Stimulated activated CD8-positive, alpha-beta memory T cell treated with anti-CD3 and anti-CD28 coated beads, Interleukin-4, amount 100 ng/mL, for 1 hour (primary cell): ENCODE data around the gene MEA1.

Source experiments
- DNase-seq, 2 donors: peaks; one replicate each; pipeline ENCODE4 v3.0.0-alpha.2; 2020; ENCODE audit warnings: low read depth in 2 of 2, low spot score in 1 of 2

MEA1 gene

GRCh38 chr6:42978487-42978838, 35.3 kb downstream of the MEA1 start:
- no peak for DNase-seq

DNA sequence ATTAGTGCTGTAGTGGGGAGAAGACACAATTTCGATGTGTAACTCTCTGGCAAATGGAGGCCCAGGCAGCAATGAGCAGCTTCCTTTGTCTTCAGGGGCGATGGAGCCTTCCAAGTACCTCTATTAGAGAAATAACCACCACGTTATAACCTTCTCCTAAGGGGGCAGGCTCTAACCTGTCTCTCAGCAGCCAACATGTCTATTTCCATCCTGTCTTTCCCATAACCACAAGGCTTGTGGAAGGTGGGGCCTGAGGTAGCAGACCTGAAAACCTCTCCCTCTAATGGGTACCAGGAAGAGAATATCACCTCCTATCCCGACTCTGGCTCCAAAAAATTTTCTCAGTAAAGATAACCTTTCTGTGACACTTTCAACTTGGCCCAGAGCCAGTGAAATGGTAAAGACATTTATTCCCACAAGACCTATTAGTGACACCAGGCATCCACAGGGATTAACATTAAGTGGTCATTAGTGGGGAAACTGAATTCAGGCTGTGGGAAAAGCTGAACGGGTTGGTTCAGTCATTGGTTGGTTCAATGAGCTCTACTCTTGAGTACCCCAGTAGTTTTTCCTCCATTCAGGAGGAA, 38.7 kb downstream of the MEA1 start:
- no peak for DNase-seq

GRCh38 chr6:42973926-42974325, 39.8 kb downstream of the MEA1 start:
- DNase-seq = no peak

DNA sequence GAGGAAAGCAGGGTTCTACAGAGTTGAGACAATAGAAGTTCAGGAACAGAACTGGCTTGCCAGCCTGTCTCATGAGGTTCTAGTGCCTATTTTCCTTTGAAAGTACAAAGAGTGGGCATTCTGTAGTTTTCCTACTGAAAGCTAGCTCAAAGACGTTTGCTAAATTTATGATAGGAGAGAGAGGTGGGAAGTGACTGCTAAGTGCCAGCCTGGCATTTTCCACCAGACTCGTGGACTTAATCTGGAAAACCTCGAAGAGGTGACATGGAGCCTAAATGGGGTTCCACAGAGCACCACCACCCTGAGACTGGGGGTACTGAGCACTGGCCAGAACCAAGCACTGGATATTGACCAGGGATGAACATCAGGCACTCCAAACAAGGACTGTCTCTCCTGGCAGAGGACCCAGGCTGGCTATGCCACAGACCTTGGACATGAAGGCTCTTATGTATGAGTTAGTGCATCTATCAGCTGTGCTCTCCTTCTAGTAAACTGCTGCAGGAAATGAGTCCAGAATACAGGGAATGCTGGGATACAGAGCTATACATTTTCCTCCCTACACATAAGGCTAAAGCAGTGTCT, 41.9 kb downstream of the MEA1 start:
- DNase-seq = no peak

GRCh38 chr6:42970871-42971612, 42.7 kb downstream of the MEA1 start:
- DNase-seq = no peak

- no peak for DNase-seq
Observed at GRCh38 chr6:42969934-42970333, 43.8 kb downstream of the MEA1 start.

- no peak for DNase-seq
Observed at GRCh38 chr6:42969431-42969830, 44.3 kb downstream of the MEA1 start.

DNA sequence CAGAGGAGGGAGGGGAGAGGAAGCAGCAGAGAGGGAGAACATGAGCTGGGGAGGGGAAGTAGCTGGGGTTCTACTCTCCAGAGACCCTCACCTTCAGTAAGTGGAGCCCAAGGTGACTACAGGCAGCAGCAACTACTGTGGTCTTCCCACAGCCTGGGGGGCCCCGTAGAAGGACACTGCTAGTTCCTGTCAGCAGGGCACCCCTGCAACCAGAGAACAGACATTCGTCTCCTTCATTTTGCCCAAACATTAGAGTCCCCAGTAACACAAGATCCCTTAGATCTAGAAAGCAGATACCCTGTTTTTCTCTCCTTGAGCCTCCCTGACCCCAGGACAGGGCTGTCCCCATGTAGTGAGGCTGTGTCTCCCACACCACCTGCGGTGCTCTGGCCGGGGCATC, 45.0 kb downstream of the MEA1 start:
- DNase-seq = no peak

DNA sequence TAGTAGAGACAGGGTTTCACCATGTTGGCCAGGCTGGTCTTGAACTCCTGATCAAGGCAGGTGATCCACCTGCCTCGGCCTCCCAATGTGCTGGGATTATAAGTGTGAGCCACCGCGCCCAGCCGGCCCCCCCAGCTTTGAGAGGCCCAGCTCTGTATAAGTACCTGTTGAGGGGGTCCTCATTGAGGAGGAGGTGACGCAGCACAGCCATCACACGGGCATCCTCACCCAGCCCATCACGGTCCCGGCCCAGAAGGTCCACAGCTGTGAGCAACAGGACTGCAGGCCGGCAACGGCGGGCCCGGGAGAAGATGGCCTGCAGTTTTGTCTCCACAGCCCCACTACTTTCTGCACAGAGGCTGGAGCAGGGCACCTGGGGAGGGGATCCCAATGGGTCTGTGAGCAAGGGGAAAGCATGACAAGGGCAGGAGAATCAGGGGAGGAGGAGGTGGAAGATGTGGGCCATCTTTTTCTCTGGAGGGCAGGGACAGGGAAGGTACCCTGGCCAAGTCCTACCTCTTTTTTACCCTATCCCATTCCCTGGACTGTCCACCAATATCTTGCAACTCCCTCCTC, 45.5 kb downstream of the MEA1 start:
- DNase-seq = no peak

- no peak for DNase-seq
Observed at GRCh38 chr6:42967228-42967627, 46.5 kb downstream of the MEA1 start.

- DNase-seq = no peak
Observed at GRCh38 chr6:42966571-42966970, 47.2 kb downstream of the MEA1 start.

- no peak for DNase-seq
Observed at GRCh38 chr6:42963855-42964605, 49.7 kb downstream of the MEA1 start.

GRCh38 chr6:42963179-42963854, 50.4 kb downstream of the MEA1 start:
- no peak for DNase-seq

GRCh38 chr6:42962502-42963178, 51.1 kb downstream of the MEA1 start:
- DNase-seq = no peak

DNA sequence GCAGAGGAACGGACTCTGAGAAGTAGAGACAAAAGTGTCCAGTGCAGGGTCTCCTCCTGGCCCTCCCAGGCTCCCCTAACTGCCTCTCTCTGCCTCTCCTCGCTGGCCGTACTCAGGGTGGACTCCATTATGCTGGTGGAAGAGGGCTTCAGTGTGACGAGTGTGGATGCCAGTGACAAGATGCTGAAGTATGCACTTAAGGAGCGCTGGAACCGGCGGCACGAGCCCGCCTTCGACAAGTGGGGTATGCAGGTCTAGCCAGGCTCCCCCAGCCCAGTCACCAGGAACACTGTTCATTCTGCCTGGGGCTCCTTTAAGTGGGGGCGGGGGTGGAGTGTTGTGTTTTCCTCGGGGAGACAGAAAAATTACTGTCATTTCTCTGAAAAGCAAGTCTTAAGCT, 51.6 kb downstream of the MEA1 start:
- no peak for DNase-seq
